Measurements from ENCODE around the gene ACTG1. TPM values are rescaled to one million over a fixed set of nuclear protein-coding genes. Genes with fewer than 3 reads are reported as not detected.
A peak's percentile ranks its signal among the peaks of the same experiment; 100 is the strongest.

Gene ACTG1
- total and polyA plus RNA-seq, 9 of the 15 experiments (the other 6 are each of a cell fraction or from before 2014, with no cell fraction given) = 224 to 1,775 (median 568) TPM

- TF ChIP-seq, protein P1, sequence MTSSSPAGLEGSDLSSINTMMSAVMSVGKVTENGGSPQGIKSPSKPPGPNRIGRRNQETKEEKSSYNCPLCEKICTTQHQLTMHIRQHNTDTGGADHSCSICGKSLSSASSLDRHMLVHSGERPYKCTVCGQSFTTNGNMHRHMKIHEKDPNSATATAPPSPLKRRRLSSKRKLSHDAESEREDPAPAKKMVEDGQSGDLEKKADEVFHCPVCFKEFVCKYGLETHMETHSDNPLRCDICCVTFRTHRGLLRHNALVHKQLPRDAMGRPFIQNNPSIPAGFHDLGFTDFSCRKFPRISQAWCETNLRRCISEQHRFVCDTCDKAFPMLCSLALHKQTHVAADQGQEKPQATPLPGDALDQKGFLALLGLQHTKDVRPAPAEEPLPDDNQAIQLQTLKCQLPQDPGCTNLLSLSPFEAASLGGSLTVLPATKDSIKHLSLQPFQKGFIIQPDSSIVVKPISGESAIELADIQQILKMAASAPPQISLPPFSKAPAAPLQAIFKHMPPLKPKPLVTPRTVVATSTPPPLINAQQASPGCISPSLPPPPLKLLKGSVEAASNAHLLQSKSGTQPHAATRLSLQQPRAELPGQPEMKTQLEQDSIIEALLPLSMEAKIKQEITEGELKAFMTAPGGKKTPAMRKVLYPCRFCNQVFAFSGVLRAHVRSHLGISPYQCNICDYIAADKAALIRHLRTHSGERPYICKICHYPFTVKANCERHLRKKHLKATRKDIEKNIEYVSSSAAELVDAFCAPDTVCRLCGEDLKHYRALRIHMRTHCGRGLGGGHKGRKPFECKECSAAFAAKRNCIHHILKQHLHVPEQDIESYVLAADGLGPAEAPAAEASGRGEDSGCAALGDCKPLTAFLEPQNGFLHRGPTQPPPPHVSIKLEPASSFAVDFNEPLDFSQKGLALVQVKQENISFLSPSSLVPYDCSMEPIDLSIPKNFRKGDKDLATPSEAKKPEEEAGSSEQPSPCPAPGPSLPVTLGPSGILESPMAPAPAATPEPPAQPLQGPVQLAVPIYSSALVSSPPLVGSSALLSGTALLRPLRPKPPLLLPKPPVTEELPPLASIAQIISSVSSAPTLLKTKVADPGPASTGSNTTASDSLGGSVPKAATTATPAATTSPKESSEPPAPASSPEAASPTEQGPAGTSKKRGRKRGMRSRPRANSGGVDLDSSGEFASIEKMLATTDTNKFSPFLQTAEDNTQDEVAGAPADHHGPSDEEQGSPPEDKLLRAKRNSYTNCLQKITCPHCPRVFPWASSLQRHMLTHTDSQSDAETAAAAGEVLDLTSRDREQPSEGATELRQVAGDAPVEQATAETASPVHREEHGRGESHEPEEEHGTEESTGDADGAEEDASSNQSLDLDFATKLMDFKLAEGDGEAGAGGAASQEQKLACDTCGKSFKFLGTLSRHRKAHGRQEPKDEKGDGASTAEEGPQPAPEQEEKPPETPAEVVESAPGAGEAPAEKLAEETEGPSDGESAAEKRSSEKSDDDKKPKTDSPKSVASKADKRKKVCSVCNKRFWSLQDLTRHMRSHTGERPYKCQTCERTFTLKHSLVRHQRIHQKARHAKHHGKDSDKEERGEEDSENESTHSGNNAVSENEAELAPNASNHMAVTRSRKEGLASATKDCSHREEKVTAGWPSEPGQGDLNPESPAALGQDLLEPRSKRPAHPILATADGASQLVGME (CRISPR knock-in tag; IDR thresholded peaks at IDR 0.05) = no peak
- TF ChIP-seq ZBTB1 (CRISPR knock-in tag; IDR thresholded peaks at IDR 0.05; ENCODE audit: borderline replicate concordance, low read depth) = peak; percentile 68; the same call in 1 of the 2 replicates
- TF ChIP-seq DPF2 (IDR thresholded peaks at IDR 0.05) = no peak
- peak; percentile 89 for TF ChIP-seq LCOR (CRISPR knock-in tag; IDR thresholded peaks at IDR 0.05)
- TF ChIP-seq TAF9B (IDR thresholded peaks at IDR 0.05; ENCODE audit: partially characterized antibody) = peak; percentile 35
- TF ChIP-seq KDM2B (CRISPR knock-in tag; IDR thresholded peaks at IDR 0.05) = no peak
- TF ChIP-seq ESRRA (IDR thresholded peaks at IDR 0.05; ENCODE audit: borderline replicate concordance, low read depth) = 0 out of 2 replicates have a peak, but pooled peaks have one; percentile 15
- peak; percentile 97 for TF ChIP-seq PHF20 (IDR thresholded peaks at IDR 0.05; ENCODE audit: partially characterized antibody)
- peak; percentile 42; the same call in 1 of the 2 replicates for TF ChIP-seq KAT7 (CRISPR knock-in tag; IDR thresholded peaks at IDR 0.05; ENCODE audit: borderline replicate concordance)
- TF ChIP-seq CBFA2T2 (conservative IDR thresholded peaks at IDR 0.05) = peak; percentile 92
- TF ChIP-seq ZNF764 (CRISPR knock-in tag; IDR thresholded peaks at IDR 0.05; ENCODE audit: low read depth) = no peak
- TF ChIP-seq CBFB (CRISPR knock-in tag; IDR thresholded peaks at IDR 0.05) = peak; percentile 87
- TF ChIP-seq SMAD4 (CRISPR knock-in tag; conservative IDR thresholded peaks at IDR 0.05) = peak; percentile 72; the same call in 1 of the 2 replicates
- peak; percentile 40 for TF ChIP-seq POLR2B (IDR thresholded peaks at IDR 0.05; ENCODE audit: low read depth, partially characterized antibody)
- TF ChIP-seq MXI1 (IDR thresholded peaks at IDR 0.05; ENCODE audit: low read depth, low read length) = 0 out of 2 replicates have a peak, but pooled peaks have one; percentile 16
- peak; percentile 69; the same call in 1 of the 2 replicates for TF ChIP-seq BHLHE40 (IDR thresholded peaks at IDR 0.05; ENCODE audit: low read length)
- TF ChIP-seq E2F8 (IDR thresholded peaks at IDR 0.05; ENCODE audit: low read depth, partially characterized antibody) = no peak
- peak; percentile 49 for TF ChIP-seq TAF1 (IDR thresholded peaks at IDR 0.05; ENCODE audit: control insufficient read depth, extremely low read depth, insufficient read depth, low read length, severe bottlenecking)
Observed at GRCh38 chr17:81471818-81472456, 40.7 kb downstream of the ACTG1 start (continued).

Measured in K562 (cell line).